Activated effector memory CD4-positive, alpha-beta T cell treated with anti-CD3 and anti-CD28 coated beads, Interleukin-2, amount 50 U/mL, for 16 hours (primary cell): Measurements from ENCODE around the gene HSPBAP1.

Source experiments
- DNase-seq: peaks from one replicate; pipeline ENCODE4 v3.0.0-alpha.2; 2020

HSPBAP1 gene, protein sequence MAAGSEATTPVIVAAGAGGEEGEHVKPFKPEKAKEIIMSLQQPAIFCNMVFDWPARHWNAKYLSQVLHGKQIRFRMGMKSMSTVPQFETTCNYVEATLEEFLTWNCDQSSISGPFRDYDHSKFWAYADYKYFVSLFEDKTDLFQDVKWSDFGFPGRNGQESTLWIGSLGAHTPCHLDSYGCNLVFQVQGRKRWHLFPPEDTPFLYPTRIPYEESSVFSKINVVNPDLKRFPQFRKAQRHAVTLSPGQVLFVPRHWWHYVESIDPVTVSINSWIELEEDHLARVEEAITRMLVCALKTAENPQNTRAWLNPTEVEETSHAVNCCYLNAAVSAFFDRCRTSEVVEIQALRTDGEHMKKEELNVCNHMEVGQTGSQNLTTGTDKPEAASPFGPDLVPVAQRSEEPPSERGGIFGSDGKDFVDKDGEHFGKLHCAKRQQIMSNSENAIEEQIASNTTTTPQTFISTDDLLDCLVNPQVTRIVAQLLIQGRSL

DNA sequence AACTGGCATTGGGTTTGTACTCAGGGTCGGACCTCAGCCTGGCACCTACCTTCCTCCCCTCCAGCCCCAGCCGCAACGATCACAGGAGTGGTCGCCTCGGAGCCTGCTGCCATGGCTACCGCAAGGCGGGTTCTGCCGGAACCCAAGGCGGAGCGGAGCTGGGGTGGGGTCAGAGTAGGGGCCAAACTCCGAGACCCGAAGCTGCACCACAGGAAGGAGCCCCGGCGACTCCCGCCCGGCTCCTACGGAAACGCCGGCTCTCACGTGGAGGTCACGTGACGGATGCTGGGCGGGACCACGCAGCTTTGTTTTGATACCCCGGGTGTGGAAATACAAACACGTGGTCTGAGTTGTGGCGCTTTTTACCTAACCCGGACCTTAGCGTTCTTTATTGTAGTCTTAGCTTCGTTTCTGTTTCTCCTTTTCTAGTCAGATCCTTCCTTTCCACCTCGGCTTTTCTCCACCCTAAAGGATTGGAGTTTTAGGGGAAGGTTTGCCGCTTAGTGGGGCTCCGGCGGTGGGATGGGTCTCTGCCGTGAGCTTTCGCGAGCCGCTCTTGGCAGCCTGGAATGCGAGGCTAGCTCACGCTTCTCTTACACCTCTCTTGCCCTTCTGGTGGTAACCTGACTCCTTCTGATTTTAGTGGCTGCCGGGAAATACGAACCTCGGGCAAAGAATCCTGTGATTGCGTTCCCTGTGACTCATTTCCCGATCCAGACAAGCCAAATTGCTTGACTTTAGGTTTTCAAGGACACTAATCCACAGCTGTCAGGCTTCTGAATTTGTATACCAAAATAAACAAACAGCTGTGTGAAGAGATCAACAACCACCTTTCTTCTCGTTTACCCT, at the start of gene HSPBAP1:
Gene HSPBAP1 (minus strand): TSS at position 264 of the 849 bp plus-strand sequence. CDS start 151 bp downstream, at position 113.
- peak; percentile 97 for DNase-seq

DNA sequence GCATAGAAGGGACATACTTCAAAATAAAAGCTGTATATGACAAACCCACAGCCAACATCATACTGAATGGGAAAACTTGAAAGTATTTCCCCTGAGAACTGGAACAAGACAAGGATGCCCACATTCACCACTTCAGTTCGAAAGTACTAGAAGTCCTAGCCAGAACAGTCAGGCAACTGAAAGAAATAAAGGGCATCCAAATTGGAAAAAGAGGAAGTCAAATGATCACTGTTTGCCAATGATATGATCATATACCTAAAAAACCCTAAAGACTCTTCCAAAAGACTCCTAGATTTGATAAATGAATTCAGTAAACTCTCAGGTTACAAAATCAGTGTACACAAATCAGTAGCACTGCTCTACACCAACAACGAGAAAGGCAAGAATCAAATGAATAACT, 42.0 kb upstream of the HSPBAP1 start:
- DNase-seq = no peak

DNA sequence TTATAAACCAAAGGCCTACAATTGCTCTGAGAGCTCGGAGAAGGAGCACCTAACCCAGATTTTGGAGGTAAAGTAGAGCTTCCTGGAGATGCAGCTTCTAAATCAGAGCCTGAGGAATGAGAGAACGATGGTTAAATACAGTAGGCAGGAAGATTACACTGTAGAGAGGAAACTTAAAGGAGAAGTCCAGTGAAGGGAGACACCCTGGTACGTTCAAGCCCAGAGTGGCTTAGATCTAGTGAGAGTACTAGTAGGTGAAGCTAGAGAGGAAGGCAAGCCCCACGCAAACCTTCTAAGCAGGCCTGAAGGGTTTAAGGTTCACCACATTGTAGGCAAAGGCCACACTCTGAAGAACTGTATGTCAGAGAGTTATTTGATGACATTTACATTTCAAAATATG, 34.6 kb upstream of the HSPBAP1 start:
- DNase-seq = no peak

DNA sequence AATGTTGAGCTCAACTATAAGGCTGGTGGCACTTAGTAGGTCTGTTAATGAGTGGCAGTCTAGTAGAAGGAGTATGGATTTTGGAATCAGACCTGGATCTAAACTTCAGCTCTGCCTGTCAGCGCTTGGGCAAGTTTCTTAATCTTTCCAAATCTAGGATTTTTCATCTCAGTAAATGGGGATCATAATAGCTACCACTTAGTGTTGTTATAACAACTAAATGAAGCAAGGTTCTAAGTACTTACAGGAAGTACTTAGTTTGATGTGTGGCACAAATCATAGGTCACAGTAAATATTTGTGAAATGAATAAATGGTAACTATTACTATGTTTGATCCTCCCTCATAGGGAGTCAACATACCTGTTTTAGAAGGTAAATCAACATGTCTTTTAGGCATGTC, 32.6 kb upstream of the HSPBAP1 start:
- no peak for DNase-seq

DNA sequence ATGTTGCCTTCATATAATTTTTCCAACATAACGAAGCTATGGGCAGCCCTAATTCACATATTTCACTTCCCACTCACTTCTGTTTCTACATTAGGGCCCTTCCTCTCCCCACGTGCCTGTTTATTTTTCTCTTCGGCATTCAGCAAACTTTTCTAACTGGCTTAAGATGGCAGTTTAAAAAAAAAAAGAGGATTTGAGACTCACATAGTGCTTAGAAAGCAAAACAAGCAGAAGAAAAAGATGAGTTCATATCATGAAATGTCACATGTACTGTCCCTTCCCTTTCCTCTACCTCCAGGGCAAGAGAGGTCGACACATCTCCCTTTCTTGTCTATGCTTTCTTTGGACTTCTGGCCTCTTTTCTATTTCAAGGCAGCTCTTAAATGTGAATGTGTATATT, 31.8 kb upstream of the HSPBAP1 start:
- DNase-seq = no peak

DNA sequence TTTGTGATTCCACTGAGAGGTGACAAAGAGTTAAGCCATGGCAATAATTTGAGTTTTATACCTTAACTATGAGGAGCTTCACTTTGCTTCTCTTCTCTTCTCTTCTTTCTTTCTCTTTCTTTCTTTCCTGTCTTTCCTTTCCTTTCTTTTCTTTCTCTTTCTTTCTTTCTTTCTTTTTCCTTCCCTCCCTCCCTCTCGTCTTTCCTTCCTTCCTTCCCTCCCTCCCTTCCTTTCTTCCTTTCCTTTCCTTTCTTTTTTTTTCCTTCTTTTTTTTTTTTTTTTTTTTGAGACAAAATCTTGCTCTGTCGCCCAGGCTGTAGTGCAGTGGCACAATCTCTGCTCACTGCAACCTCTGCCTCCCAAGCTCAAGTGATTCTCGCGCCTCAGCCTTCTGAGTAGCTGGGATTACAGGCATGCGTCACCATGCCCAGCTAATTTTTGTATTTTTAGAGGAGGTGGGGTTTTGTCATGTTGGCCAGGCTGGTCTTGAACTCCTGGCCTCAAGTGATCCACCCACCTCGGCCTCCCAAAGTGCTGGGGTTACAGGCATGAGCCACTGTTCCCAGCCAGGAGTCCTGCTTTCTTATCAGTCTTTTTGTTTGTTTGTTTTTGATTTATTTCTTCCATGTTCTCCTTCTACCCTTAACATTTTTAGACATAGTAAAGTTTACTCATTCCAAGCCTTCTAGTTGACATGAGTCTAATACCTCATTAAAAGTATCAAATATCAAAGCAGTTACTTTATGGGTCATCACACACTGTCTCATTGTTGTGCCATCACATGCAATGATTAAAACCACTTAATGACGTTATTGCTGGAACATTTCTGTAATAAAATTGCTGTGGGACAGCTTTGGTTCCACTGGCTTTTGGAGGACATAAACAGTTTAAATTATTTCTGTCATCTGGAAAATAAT, 31.1 kb upstream of the HSPBAP1 start:
- DNase-seq = no peak

DNA sequence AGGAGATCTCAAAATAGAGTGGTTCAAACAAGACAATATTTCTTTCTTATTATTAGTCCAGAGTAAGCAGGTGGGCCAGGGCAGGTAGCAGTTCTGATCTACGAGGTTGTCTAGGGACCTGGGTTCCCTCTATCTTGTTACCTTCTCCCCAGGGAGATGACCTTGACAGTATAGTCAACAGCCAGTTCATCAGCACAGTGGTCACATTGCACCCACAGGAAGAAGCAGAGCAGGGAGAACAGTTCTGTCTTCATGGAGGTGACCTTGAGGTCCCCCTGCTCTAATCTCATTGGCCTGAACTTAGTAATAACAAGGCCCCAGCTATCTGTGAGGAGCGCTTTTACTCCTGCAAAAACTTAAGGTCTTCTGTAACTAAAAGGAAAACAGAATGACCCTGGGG, 23.0 kb upstream of the HSPBAP1 start:
- no peak for DNase-seq

DNA sequence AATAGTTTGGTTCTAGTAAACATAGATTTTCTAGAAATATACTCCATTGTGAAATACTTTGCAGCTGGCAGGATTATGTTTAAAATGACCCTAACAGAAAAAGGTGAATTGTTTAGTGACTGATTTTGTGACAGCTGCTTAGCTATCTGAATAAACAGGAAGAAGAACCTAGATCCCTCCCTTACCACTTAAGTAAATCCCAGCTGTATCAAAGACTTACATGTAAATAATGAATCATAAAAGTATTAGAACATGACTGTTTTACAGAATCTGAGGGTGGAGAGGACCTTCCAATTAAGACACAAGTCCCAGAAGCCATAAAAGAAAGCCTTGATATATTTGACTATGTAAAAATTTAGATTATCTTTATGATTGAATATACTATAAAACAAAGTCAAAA, 17.1 kb upstream of the HSPBAP1 start:
- no peak for DNase-seq

DNA sequence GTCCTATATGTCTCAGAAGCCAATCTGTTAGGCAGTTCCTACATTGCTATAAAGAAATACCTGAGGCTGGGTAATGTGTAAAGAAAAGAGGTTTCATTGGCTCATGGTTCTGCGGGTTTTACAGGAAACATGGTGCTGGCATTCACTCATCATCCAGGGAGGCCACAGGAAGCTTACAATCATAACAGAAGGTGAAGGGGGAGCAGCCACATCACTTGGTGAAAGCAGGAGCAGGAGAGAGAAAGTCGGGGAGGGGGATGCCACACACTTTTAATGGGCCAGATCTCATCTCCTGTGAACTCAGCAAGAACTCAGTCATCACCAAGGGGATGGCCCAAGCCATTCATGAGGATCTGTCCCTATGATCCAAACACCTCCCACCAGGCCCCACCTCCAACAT, 10.3 kb upstream of the HSPBAP1 start:
- DNase-seq = no peak

DNA sequence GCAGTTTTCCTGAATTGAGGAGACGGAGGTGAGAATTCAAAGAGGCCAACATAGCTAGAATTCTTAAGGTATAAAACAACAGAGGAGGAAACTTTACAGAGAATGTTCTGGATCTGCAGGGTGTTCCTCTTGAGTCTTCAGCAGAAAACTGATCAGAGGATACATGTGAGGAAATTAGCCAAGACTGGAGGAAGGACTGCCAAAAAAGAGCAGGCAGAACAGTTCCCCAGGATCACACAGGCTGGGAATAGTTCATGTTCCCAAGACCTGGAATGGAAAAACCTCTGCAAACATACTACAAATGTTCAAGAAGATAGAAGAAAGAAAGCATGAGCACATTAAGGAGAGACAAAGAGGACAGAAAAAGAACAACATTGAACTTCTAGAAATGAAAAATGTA, 8.7 kb upstream of the HSPBAP1 start:
- DNase-seq = no peak

DNA sequence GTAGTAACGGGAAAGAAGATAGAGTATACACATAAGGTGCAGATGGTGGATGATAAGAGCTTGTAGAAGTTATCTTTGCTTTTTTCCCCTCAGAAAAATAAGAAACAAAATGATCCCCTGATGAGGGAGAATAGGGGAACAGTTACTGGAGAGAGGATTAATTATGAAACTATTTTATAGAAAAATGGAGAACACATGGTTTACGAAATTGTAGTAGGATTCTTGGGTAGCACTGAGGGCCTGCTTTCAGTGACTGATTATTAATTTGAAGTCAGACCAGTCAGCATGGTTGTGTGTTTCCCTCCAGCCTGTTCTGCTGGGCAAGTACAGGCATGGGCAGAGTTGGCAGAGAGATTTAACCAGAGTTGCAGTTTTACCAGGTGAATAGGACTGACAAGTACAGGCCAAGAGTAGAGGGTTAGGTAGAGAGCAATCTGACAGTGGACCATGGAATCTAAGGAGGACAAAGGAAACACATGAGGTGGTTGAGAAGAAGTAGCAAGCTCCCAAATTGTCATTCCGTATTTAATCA, 7.1 kb upstream of the HSPBAP1 start:
- no peak for DNase-seq

DNA sequence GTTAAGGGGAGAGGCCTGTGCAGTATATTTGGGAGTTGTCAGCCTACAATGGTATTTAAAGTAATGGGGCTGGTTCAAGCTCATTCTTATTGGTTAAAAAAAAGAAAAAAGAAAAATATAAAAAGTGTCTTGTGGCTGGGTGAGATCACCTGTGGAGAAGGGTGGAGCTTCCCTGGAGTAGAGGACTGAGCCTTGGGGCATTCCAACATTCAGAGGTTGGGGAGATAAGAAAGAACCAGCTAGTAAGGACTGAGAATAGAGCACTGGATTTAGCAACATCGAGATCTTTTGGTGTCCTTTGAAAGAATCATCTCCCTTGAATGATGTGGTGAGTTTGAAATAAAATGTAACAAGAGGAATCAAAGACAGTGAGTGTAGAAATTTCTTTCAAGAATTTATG, 6.4 kb upstream of the HSPBAP1 start:
- no peak for DNase-seq

DNA sequence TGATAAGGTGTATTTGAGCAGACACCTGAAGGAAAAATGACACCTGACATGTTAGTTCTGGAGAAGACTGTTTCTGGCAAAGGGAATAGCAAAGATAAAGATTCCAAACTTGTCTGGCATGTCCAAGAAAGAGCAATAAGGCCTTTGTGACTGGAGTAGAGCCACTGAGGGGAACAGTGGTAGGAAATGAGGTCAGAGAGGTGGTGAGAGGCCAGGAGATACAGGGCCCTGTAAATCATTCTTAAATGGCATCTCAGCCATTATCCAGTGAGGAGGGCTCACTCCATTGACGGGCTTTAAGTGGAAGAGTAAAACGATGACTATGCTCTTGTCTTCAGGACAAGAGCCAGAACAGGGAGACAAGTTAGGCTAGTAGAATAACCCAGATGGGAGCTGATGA, 5.7 kb upstream of the HSPBAP1 start:
- no peak for DNase-seq

DNA sequence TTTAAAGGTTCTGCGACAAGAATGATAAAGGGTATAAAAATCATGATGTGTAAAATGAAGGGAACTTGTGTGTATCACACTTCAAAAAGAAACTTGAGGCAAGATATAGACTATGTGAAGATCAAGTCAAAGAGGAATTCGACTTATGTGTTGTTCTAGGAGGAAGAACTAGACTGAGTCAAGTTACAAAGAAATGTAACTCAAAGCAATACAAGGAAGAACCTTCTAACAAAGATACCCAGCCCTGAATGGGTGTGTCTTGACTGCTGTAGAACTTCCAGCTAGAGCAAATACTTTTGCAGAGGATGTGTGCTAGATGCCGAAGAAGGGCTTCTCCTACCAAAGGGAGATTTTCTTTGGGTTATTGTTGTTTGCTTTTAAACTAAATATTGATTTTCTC, 3.7 kb upstream of the HSPBAP1 start:
- DNase-seq = no peak

DNA sequence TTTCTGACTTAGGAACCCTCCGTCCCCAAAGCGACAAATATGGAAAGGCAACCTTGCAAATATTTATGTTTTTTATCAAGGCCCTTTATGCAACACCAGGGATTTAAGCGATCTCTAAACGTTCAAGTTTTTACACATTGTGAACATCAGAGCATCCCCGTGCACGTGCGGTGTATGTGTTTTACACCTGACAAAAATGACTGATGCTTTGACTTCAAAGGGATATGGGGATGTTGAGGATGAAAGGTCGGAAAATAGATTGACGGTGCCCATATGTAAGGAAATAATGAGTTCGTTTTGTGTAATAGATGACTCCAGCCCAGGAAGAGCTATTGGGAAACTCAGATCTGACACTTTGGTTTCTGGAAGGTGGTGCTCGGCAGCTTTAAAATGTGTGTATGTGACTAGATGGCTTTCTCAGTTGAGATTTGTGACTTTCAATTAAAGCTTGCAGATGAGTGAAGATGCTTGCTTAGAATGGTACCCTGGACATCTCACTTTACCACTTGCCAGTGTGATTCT, 2.1 kb upstream of the HSPBAP1 start:
- DNase-seq = no peak

DNA sequence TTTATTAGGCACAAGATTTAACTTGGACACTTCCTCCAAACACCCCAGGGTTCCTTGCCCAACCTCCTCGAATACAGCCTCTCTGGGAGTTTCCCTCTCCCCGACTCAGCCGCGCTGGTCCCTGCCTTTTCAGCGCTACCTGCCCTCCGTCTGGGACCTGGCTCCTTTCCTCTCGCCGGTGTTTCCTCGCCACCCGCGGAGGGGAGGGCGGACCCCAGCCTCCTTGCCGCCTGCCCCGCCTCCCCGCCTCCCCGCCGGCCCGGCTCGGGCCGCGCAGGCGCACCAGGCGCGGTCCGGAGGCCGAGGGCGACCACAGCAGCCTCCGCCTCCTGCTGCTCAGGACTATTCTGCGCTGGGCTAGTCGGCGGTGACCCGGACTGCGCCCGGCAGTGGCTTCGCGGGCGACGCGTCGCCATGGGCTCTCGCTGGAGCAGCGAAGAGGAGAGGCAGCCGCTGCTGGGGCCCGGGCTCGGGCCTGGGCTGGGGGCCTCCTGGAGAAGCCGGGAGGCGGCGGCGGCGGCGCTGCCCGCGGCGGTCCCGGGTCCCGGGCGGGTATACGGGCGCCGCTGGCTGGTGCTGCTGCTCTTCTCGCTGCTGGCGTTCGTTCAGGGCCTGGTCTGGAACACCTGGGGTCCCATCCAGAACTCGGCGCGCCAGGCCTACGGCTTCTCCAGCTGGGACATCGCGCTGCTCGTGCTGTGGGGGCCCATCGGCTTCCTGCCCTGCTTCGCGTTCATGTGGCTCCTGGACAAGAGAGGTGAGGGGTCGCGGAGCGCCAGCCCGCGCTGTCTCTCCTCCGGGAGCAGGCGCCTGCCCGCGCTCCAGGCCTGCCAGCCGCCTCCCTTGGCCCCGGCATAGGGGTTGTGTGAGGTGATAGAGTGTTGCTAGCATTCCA, 1.4 kb upstream of the HSPBAP1 start, which contains the start of gene SLC49A4:
Gene SLC49A4 (plus strand): TSS at position 291 of the 895 bp plus-strand sequence. CDS start 124 bp downstream, at position 415.
- peak; percentile 91 for DNase-seq

DNA sequence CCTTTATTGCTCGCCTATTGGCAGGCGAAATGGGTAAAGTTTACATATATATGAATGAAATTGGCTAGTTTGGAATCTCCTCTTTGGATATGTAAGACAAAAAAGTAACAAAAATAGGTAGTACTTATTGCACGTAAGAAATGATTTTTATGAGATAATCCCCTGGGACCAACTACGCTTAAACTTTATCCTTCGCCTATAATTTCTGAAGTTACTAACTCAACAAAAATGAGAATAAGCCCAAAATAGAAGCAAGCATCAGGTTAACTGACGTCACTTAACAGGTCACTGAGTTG, 800 bp upstream of the HSPBAP1 start:
- DNase-seq = no peak

DNA sequence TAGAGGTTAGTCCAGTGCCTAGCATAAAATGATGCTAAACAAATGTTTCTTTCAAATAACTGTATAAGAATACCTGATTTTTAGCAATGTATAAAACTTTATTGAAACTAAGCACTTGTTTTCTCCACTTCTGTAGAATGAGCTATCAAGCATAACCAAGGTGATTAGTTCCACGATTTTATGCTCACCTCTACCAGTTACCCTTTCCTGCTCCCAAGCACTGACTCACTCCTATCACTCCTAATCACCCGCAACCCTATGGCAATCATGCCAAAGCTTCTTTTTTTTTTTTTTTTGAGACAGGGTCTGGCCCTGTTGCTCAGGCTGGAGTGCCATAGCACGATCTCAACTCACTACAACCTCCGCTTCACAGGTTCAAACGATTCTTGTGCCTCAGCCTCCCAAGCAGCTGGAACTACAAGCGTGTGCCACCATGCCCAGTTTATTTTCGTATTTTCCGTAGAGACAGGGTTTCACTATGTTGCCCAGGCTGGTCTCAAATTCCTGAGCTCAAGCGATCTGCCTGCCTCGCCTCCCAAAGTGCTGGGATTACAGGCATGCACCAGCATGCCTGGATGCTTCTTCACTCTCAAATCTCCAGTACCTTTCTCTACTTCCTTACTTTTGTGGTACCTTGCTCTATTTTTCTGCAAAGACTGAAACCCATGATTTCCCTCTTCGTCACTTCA, 3.9 kb downstream of the HSPBAP1 start:
- no peak for DNase-seq

DNA sequence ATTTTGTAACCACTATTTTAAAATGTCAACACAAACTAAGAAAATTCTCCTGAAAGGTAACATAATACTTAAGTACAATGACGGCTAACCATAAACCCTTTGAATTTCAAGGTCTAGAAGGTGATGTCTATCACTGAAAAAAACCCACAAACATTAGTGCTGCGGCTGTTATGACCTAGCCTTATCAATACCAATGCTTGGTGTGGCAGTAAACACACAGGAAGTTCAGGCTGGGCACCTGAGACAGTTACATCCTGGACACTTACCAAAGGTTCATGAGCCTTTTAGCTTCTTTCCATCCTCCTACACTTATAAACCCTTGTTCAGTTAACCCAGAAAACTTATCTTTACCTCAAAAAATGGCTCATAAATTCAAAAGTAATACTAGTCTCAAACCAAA, 5.8 kb downstream of the HSPBAP1 start:
- DNase-seq = no peak

DNA sequence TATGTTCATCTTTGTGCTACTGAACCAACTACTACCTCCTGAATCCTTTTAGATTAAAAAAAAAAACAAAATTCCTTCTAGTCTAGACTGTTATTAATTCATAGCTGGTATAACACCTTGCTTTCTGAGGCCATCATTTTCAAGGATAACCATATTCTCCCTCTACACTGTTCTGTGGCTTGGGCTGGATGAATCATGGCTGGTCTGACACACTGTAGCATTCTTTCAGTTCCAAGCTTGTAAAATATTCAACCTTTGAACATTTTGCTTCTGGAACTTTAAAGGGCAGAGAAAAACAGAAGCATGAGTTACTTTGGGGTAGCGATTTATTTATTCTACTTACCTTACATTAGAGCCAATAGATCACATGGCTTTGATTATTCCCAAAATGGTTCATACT, 7.6 kb downstream of the HSPBAP1 start:
- no peak for DNase-seq

DNA sequence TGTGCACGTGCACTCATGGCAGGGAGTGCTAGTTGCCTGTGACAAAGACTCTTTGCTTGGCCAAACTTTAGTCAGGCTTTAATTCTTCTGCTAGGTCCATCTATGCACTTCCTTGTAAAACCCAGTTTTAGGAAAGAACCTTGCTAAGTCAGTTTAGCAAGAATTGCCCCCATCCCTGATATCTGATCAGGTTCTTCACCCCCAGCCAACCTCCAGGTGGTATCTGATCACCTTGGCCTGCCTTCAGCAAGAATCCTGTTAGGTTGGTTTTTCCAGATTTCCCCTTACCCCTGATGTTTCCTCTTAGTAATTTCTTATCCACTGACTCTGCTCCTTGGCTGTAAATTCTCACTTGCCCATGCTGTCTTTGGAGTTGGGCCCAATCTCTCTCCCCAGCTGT, 8.4 kb downstream of the HSPBAP1 start:
- DNase-seq = no peak
